Activated CD8-positive, alpha-beta memory T cell treated with anti-CD3 and anti-CD28 coated beads, Interleukin-2, amount 50 U/mL, for 48 hours (primary cell): Measurements from ENCODE around the gene DND1.
"Not testable (repeated sequence)": the region's sequence is repeated elsewhere in the genome, so short reads cannot be mapped to it uniquely, and the experiment has no call there.

Source experiments
- DNase-seq: peaks from one replicate; pipeline ENCODE4 v3.0.0-alpha.2; 2020

DND1 gene

DNA sequence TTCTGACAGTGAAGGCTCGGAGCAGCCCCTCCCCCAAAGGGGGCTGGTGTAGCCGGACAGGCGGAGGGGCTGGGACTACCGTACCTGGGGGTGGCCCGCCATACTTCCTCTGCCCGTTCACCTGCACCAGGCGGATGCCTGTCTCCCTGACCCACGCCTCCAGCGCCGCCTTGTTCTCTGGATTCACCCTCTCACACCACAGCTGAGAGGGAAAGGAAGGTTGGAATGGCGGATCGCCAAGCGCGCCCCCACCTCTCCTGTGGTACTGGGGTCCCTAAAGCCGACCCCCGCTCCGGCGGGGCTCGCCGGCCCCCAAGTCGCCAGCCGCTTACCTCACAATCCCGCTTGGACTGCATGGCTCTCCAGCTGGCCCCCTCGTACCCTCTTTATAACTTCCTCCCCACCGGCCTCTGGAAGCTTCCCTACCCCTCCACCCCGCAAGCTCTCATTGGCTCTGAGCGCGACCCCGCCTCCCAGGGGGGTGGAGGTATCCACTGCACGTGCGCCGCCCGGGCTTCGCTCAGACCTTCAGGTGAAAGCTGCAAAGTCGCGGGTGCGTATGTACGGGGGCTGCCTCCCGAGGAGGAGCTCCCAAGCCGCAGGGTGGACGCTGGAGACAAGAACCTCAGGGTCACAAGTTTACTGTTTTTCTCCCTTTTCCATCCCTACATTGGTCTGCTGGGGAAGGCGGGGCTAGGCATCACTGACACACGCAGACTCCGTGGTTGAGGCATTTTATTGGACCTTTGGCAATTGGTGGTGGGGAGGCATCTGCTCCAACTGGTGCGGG, at the start of gene DND1:
TSS of gene DND1 (minus strand) at position 390 of the 790 bp plus-strand sequence. CDS start at position 356, 34 bp downstream.
- DNase-seq = no peak

GRCh38 chr5:140721395-140721794, 48.0 kb upstream of the DND1 start:
- not testable (repeated sequence) for DNase-seq

- not testable (repeated sequence) for DNase-seq
These were observed 47.4 kb upstream of the DND1 start for GRCh38 chr5:140720738-140721137.

DNA sequence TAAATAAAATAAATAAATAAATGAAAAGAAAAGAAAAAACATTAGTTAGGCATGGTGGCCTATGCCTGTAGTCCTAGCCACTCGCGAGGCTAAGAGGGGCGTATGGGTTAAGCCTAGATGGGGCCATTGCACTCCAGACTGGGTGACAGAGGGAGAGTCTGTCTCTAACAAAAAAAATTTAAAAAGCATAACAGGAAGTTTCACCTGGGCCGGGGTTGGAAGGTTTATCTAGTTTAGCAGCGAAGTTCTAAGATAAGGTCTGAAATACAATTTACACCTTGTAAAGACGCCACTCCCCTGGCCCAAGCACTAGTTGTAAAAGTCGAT, 44.9 kb upstream of the DND1 start:
- DNase-seq = no peak

DNA sequence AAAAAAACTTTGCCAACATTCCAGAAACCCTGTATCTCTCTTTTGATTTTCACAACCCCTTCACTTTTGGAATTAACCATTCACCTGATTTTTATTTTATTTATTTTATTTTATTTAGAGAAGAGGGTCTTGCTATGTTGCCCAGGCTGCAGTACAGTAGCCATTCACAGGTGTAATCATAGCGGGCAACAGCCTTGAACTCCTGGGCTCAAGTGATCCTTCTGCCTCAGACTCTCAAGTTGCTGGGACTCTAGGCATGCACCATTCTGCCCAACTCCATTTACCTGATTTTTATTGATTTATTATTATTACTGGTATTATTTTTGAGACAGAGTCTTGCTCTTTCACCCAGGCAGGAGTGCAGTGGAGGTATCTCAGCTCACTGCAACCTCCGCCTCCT, 42.9 kb upstream of the DND1 start:
- DNase-seq = not testable (repeated sequence)

DNA sequence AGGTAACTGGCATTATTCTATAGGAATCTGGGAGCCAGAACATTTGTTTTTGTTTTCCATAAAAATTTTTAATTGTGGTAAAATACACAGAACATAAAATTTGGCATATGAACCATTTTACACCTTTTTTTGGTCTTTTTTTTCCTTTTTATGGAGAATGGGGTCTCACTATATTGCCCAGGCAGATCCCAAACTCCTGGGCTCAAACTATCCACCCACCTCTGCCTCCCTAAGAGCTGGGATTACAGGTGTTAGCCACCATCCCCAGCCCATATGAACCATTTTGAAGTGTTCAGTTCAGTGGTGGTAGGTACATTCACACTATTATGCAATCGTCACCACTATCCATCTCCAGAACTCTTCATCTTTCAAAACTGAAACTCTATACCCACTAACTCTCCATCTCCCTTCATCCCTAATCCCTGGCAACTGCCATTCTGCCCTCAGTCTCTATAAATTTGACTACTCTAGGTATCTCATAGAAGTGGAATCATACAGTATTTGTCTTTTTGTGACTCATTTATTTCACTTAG, 40.3 kb upstream of the DND1 start:
- no peak for DNase-seq

DNA sequence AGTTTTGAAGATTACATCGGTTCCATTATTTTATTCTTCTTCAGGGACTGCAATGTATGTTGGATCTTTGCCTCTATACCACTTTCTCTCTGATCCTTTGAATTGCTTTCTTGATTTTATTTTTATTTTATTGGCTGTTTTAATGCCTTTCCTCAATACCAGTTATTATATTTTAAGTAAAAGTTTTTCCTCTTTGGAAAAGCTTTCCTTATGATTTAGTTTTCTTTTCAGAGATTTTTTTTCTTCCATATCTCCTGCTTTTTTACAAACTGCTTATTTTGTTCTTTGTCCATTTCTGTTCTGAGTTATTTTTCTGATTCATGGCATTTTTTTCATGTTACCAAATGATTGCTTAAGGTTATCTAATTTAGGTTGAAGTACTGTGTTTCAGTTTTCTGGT, 38.4 kb upstream of the DND1 start:
- no peak for DNase-seq

DNA sequence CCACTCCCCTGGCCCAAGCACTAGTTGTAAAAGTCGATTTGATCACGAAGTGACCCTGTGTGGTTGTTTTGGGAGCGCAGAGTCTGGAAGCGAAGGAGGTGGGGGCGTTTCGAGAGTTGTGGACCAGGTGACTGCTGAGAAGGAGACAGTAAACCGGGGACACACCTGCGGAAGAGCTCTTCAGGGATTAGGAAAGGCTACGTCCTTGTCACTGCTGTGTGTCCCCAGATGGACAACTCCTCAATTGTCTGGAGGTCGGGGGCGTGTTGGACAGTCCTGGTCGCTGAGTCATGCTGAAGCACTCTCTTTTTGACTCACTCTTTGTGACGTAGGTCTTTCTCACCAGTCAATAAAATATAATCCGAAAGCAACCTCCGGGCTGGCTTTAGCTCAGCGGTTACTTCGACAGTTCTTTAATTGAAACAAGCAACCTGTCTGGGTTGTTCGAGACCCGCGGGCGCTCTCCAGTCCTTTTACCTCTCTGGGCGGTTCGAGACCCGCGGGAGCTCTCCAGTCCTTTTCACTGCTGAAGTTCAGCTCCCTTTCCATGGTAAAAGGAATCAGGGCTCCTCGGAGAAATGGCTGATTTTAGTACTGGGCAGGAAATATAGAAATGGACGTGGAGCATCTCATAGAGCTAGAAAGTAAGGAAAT, 37.6 kb upstream of the DND1 start:
- DNase-seq = peak; percentile 93

DNA sequence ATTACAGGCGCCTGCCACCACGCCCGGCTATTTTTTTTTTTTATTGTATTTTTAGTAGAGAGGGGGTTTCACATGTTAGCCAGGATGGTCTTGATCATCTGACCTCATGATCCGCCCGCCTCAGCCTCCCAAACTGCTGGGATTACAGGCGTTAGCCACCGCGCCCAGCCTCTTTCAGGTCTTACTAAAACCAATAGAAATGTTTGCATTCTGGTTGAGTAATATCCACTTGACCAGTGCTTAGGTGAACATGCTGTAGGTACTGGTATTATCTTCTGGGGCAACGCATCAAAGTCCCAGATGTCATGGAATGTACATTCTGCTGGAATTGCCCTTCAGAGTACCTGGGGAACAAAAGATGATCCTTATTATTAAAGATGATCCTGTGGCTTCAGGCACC, 35.4 kb upstream of the DND1 start:
- DNase-seq = not testable (repeated sequence)

GRCh38 chr5:140707812-140708211, 34.4 kb upstream of the DND1 start:
- DNase-seq = no peak

DNA sequence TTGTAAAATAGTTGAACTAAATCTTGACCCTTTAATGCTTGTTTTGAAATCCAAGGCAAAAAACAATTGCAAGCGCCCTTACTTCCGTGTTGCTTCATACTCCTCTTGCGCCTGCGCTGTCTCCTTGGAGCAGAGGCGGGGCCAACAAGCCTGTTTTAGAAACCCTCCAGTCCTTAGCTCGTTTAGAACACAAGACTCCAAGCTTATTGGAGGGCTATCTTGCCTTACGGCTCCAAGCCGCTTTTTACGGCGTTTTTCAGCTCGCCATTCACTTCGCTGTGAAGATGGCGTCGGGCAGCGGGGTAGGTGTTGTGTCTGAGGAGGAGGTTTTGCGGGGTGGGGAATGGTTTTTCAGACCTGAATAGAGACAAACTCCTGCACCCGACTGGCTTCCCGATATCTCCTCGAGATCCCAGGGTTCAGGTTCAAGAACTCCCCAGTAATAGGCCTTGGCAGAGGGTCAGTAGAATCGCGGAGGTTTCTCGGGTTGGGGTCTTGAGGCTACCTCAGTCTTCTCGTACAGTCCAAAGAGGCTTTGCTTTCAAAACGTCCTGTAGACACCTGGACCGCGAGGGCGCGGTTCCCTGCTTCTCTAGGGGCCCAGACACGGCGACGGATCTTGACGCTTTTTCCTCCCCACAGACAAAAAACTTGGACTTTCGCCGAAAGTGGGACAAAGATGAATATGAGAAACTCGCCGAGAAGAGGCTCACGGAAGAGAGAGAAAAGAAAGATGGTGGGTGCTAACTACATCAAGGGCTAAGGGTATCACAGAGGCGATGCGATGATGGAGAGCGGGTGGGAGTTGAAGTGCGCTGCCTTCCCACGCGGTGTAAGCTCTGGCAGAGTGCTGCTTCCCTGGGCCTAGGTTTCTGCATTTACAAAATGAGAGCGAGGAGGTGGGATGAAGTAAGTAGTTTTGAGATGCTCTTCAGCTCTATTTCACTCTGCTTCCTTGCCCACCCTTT, 27.1 kb upstream of the DND1 start, which contains the start of gene ZMAT2:
TSS of gene ZMAT2 (plus strand) at position 271 of the 968 bp plus-strand sequence. CDS start at position 285, 14 bp downstream.
- peak; percentile 87 for DNase-seq

DNA sequence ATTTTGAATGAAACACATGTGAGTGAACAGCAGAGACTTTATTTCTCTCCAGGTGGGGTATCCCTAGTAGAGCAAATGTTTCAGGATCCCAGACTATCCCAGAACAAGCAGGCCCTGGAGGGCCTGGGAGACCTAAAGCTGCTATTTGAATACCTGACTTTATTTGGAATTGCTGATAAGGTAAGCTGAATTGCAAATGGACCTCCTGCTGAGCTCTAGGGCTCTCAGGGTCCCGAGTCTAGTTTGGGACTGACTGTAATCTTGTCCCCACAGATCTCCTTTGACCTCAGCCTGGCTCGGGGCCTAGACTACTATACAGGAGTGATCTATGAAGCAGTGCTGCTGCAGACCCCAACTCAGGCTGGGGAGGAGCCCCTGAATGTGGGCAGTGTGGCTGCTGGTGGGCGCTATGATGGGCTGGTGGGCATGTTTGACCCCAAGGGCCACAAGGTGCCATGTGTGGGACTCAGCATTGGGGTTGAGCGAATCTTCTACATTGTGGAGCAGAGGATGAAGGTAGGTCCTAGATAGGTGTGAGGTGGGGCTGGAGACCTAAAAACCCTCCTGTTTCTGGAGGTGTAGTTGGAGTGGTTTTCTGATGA, 23.6 kb upstream of the DND1 start:
- DNase-seq = peak; percentile 38

DNA sequence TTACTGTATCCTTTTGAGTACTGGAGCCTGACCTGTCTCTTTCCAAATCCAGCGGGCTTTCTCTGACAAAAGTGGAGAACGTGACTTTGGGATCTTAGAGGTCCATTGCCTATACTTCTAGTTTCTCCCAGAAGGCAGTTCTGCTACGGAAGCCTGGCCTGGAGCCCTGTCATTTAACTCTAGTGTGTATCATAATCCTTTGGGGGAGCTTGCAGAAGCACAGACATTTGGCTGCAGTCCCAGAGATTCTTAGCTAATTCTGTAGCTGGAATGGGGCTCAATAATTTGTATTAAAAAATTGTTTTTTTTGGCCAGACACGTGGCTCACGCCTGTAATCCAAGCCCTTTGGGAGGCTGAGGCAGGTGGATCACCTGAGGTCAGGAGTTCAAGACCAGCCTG, 20.9 kb upstream of the DND1 start:
- DNase-seq = no peak

DNA sequence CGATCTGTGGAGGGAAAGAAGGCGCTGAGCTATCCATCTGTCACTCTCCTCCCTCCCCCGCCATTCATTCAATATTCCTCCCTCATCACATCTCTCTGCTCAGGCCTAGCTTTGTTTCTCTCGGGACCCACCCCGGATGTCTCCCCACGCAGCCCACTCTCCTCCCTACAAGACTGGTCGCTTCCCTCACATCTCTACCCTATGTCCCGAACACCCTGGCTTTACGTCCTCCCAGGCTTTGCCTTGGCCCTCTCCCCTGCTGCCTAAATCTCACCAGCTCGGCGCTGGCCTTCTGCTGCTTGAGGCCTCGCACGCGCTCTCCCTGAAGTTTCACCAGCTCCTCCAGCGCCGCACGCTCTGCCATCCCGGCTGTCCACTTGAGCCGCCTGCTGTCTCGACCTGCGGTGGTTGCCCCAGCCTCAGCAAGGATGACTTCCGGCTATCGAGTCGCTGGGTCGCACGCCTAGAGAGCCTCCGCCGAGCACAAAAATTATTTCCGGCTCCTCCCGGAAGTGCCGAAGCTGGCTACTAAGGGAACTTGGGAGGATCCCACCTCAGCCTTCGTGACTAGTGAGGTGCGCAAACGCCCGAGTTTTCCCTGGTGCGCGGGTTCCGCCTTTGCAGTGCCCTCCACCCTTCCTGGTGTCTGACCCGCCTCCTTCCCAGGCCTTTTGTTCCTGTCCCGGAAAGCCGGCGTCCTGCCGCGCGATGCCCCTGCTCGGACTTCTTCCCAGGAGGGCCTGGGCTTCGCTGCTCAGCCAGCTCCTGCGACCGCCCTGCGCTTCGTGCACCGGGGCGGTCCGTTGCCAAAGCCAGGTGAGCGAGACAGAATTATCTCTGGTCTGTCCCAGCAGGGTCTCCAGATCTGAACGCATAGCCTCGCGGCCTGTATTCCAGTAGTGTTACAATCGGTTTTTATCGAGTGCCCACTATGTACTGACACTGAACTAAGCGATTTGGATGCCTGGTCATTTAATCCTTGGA, 17.9 kb upstream of the DND1 start, which contains the start of the genes HARS1 and HARS2:
TSS of gene HARS1 (minus strand) at position 430 of the 984 bp plus-strand sequence. CDS start at position 364, 66 bp downstream.
TSS of gene HARS2 (plus strand) at position 515 of the 984 bp plus-strand sequence. CDS start at position 709, 194 bp downstream.
- peak; percentile 90 for DNase-seq

- DNase-seq = peak; percentile 51
These were observed 17.1 kb upstream of the DND1 start for GRCh38 chr5:140690376-140690932.

- DNase-seq = no peak
These were observed 5.6 kb upstream of the DND1 start for GRCh38 chr5:140678993-140679392.

GRCh38 chr5:140677947-140678346, 4.6 kb upstream of the DND1 start:
- no peak for DNase-seq

GRCh38 chr5:140674629-140675028, 1.3 kb upstream of the DND1 start:
- no peak for DNase-seq

- no peak for DNase-seq
These were observed 835 bp upstream of the DND1 start for GRCh38 chr5:140674211-140674610.

- no peak for DNase-seq
These were observed 755 bp downstream of the DND1 start for GRCh38 chr5:140672455-140673186.
